GM21529 (cell line): ENCODE measurements around the gene GAK.

Experiments
- ATAC-seq: cut with Tn5 transposase; IDR thresholded peaks from one replicate; pipeline ENCODE4 v1.9.1; 2021; ENCODE audit not compliant: unreplicated experiment

The GAK gene

GRCh38 chr4:964346-965025 is 32.4 kb upstream of the GAK start:
- ATAC-seq: no peak

- no peak for ATAC-seq
Observed at GRCh38 chr4:963276-964225, 31.4 kb upstream of the GAK start.

- no peak for ATAC-seq
Observed at GRCh38 chr4:962231-963208, 30.4 kb upstream of the GAK start.

- no peak for ATAC-seq
Observed at GRCh38 chr4:961351-962230, 29.5 kb upstream of the GAK start.

- ATAC-seq: no peak
Observed at GRCh38 chr4:960636-961350, 28.7 kb upstream of the GAK start.

- no peak for ATAC-seq
Observed at GRCh38 chr4:960140-960635, 28.1 kb upstream of the GAK start.

GRCh38 chr4:959338-960139 is 27.4 kb upstream of the GAK start:
- no peak for ATAC-seq

- no peak for ATAC-seq
Observed at GRCh38 chr4:958696-959337, 26.7 kb upstream of the GAK start.

GRCh38 chr4:958314-958665 is 26.2 kb upstream of the GAK start:
- no peak for ATAC-seq

- no peak for ATAC-seq
Observed at GRCh38 chr4:957581-958313, 25.6 kb upstream of the GAK start.

GRCh38 chr4:957231-957580 is 25.1 kb upstream of the GAK start:
- no peak for ATAC-seq

- ATAC-seq: no peak
Observed at GRCh38 chr4:956531-957230, 24.6 kb upstream of the GAK start.

GRCh38 chr4:955931-956381 is 23.8 kb upstream of the GAK start:
- no peak for ATAC-seq

- no peak for ATAC-seq
Observed at GRCh38 chr4:955161-955921, 23.2 kb upstream of the GAK start.

GRCh38 chr4:954211-955020 is 22.3 kb upstream of the GAK start:
- ATAC-seq: no peak
